Ramos (cell line): ENCODE measurements around the gene GSTM5.
"Not testable (repeated sequence)": the region's sequence is repeated elsewhere in the genome, so short reads cannot be mapped to it uniquely, and the experiment has no call there.

Source experiments
- in situ Hi-C: fragments of 300-500 bp; cut with MboI; formaldehyde crosslinking; loops from one replicate; pipeline ENCODE4 v1.14.3; 2022; ENCODE audit warnings: low sequenced_read_pairs; ENCODE audit not compliant: unreplicated experiment

GSTM5 gene

GRCh38 chr1:109726007-109726406 lies 14.0 kb downstream of the GSTM5 start:
- in situ Hi-C loops = no loop called here

GRCh38 chr1:109726728-109727373 lies 14.8 kb downstream of the GSTM5 start:
- in situ Hi-C loops = no loop called here

- in situ Hi-C loops = no loop called here
Measured at GRCh38 chr1:109728870-109729269, 16.8 kb downstream of the GSTM5 start.

GRCh38 chr1:109730666-109731065 lies 18.6 kb downstream of the GSTM5 start:
- in situ Hi-C loops = no loop called here

- in situ Hi-C loops = no loop called here
Measured at GRCh38 chr1:109732390-109732881, 20.4 kb downstream of the GSTM5 start.

- in situ Hi-C loops = no loop called here
Measured at GRCh38 chr1:109733236-109733870, 21.3 kb downstream of the GSTM5 start.

GRCh38 chr1:109739738-109740614 lies 27.9 kb downstream of the GSTM5 start:
- in situ Hi-C loops = no loop called here

GRCh38 chr1:109740615-109741373 lies 28.7 kb downstream of the GSTM5 start, which contains the start of gene GSTM3:
GSTM3 (minus strand) TSS chr1:109741038; CDS start chr1:109740287, 751 bp downstream.
- in situ Hi-C loops = no loop called here

- in situ Hi-C loops = not testable (repeated sequence)
Measured at GRCh38 chr1:109748311-109748710, 36.3 kb downstream of the GSTM5 start.

- in situ Hi-C loops = no loop called here
Measured at GRCh38 chr1:109749221-109749620, 37.2 kb downstream of the GSTM5 start.

GRCh38 chr1:109750241-109750882 lies 38.3 kb downstream of the GSTM5 start:
- in situ Hi-C loops = no loop called here

GRCh38 chr1:109750920-109751319 lies 38.9 kb downstream of the GSTM5 start:
- in situ Hi-C loops = no loop called here

GRCh38 chr1:109751531-109752260 lies 39.6 kb downstream of the GSTM5 start:
- in situ Hi-C loops = no loop called here

- in situ Hi-C loops = no loop called here
Measured at GRCh38 chr1:109754738-109755137, 42.7 kb downstream of the GSTM5 start.

GRCh38 chr1:109756325-109756724 lies 44.3 kb downstream of the GSTM5 start:
- in situ Hi-C loops = not testable (repeated sequence)

- in situ Hi-C loops = no loop called here
Measured at GRCh38 chr1:109756848-109757521, 44.9 kb downstream of the GSTM5 start.

GRCh38 chr1:109757936-109758786 lies 46.1 kb downstream of the GSTM5 start:
- in situ Hi-C loops = no loop called here
